OCI-LY7 (cell line): Measurements from ENCODE around the gene APBA3. TPM values are rescaled to one million over a fixed set of nuclear protein-coding genes. Genes with fewer than 3 reads are reported as not detected.

ENCODE experiments used
- Bru-seq: library from RNA; stranded (reverse); fragments of 400-500 nt; gene quantifications from one replicate; lab custom pipeline; 2021; lab: Mats Ljungman, UMichigan
- BruChase-seq, 2 experiments: library from RNA; stranded (reverse); fragments of 400-500 nt; gene quantifications; one replicate each; lab custom pipeline; 2021; lab: Mats Ljungman, UMichigan
- BruUV-seq: library from RNA; stranded (reverse); fragments of 400-500 nt; replicated peaks from 2 replicates; lab custom pipeline; 2021; lab: Mats Ljungman, UMichigan
- CTCF ChIA-PET: fragments of 300-600 bp; sonication (Branson Sonifier 250); formaldehyde crosslinking; loops from one replicate; lab custom pipeline; 2022; ENCODE audit warnings: antibody characterized with exemption; ENCODE audit not compliant: unreplicated experiment; lab: Charles Lee
- POLR2A ChIA-PET: fragments of 300-600 bp; sonication (Branson Sonifier 250); formaldehyde crosslinking; loops from one replicate; lab custom pipeline; 2022; ENCODE audit warnings: antibody characterized with exemption; lab: Charles Lee
- DNase-seq: peaks from one replicate; pipeline ENCODE4 v3.0.0-alpha.2; 2015; ENCODE audit warnings: low spot score
- H2AFZ ChIP-seq: fragments of 200-600 bp; sonication (generic), shearing (Covaris generic); 2 replicates; pipeline ENCODE4 v1.6.1; 2014; ENCODE audit warnings: mild to moderate bottlenecking, antibody characterized with exemption, low read length, moderate library complexity
- H3K27ac ChIP-seq: fragments of 200-600 bp; sonication (generic); 2 replicates; pipeline ENCODE4 v1.5.1; 2014; ENCODE audit warnings: mixed run types, low read depth, mild to moderate bottlenecking, moderate library complexity, low read length, inconsistent platforms; ENCODE audit not compliant: poor library complexity, severe bottlenecking
- H3K36me3 ChIP-seq: fragments of 200-600 bp; sonication (generic); 2 replicates; pipeline ENCODE4 v1.6.1; 2014; ENCODE audit warnings: mild to moderate bottlenecking, antibody characterized with exemption, low read length, moderate library complexity, mixed read lengths; ENCODE audit not compliant: insufficient read depth
- H3K4me1 ChIP-seq: fragments of 200-600 bp; sonication (generic); 2 replicates; pipeline ENCODE4 v1.5.1; 2014; ENCODE audit warnings: mild to moderate bottlenecking, low read length; ENCODE audit not compliant: insufficient read depth, poor library complexity, severe bottlenecking
- H3K4me2 ChIP-seq: fragments of 200-600 bp; sonication (generic); 2 replicates; pipeline ENCODE4 v1.6.1; 2014; ENCODE audit warnings: mild to moderate bottlenecking, low read length
- H3K4me3 ChIP-seq: fragments of 200-600 bp; sonication (generic); 2 replicates; pipeline ENCODE4 v1.5.1; 2014; ENCODE audit warnings: mild to moderate bottlenecking, low read depth, low read length; ENCODE audit not compliant: poor library complexity, severe bottlenecking
- H3K79me2 ChIP-seq: fragments of 200-600 bp; sonication (generic); 2 replicates; pipeline ENCODE4 v1.6.1; 2016; ENCODE audit warnings: low read depth, mild to moderate bottlenecking, low read length, moderate library complexity, mixed read lengths; ENCODE audit not compliant: insufficient read depth
- H3K9me2 ChIP-seq: fragments of 200-600 bp; sonication (generic); 2 replicates; pipeline ENCODE4 v1.6.1; 2016; ENCODE audit warnings: mild to moderate bottlenecking, low read length, mixed read lengths; ENCODE audit not compliant: insufficient read depth
- H3K9me3 ChIP-seq: fragments of 200-600 bp; sonication (generic); 2 replicates; pipeline ENCODE4 v1.6.1; 2014; ENCODE audit warnings: mild to moderate bottlenecking, mixed run types, low read length, mixed read lengths
- H4K20me1 ChIP-seq: fragments of 200-600 bp; sonication (generic); 2 replicates; pipeline ENCODE4 v1.6.1; 2014; ENCODE audit warnings: mild to moderate bottlenecking, antibody characterized with exemption, low read length, moderate library complexity, mixed read lengths; ENCODE audit not compliant: insufficient read depth
- EZH2phosphoT487 ChIP-seq: fragments of 200-600 bp; sonication (generic); IDR thresholded peaks from 2 replicates; pipeline ENCODE4 v1.6.1; 2018; ENCODE audit warnings: low read depth, borderline replicate concordance, mild to moderate bottlenecking, mixed run types, antibody characterized with exemption, low read length, moderate library complexity, mixed read lengths
- intact Hi-C: fragments of 100-400 bp; cut with micrococcal nuclease; formaldehyde crosslinking; loops from one replicate; pipeline ENCODE4 v1.10.0; 2022; ENCODE audit not compliant: unreplicated experiment
- long read RNA-seq: library from polyadenylated mRNA; stranded (forward); transcript quantifications from one replicate; pipeline ENCODE4 v2.0.0, GENCODE V29; 2022
- total RNA-seq, 2 experiments: library from RNA; depleted of rRNA in 1 of 2; stranded (reverse); fragments of >200 nt in 1 of 2; shearing (Covaris generic) in 1 of 2; gene quantifications; 2 replicates each; pipeline ENCODE4 v1.2.3, GENCODE V29; 2014 to 2022
- TF ChIP-seq, protein P1 (sequence below): fragments of 200-600 bp; sonication (generic); conservative IDR thresholded peaks from 2 replicates; pipeline ENCODE4 v1.5.1; 2014; ENCODE audit warnings: mild to moderate bottlenecking, antibody characterized with exemption, low read length, moderate library complexity, mixed read lengths

Gene APBA3, protein sequence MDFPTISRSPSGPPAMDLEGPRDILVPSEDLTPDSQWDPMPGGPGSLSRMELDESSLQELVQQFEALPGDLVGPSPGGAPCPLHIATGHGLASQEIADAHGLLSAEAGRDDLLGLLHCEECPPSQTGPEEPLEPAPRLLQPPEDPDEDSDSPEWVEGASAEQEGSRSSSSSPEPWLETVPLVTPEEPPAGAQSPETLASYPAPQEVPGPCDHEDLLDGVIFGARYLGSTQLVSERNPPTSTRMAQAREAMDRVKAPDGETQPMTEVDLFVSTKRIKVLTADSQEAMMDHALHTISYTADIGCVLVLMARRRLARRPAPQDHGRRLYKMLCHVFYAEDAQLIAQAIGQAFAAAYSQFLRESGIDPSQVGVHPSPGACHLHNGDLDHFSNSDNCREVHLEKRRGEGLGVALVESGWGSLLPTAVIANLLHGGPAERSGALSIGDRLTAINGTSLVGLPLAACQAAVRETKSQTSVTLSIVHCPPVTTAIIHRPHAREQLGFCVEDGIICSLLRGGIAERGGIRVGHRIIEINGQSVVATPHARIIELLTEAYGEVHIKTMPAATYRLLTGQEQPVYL
- 34.7 and 40.4 TPM in 2 replicates for total RNA-seq (2014; rRNA removed; shearing (Covaris generic))
- 25.1 and 28.7 TPM in 2 replicates for total RNA-seq (2022)
- Bru-seq, nascent RNA = percentile 43 among the genes with signal in this experiment
- percentile 59 among the genes with signal in this experiment for BruChase-seq, experiment 1, labeled RNA remaining after a 6-hour chase
- BruChase-seq, experiment 2, labeled RNA remaining after a 2-hour chase = percentile 55 among the genes with signal in this experiment
- long read RNA-seq, transcript APBA3-201 (11 exons, 2,075 nt) = major isoform, 16 of 29 reads
- long read RNA-seq, partial matches to known transcripts = 2 of 29 reads
- long read RNA-seq, other reads (novel, unspliced or antisense) = 8 of 29 reads

DNA sequence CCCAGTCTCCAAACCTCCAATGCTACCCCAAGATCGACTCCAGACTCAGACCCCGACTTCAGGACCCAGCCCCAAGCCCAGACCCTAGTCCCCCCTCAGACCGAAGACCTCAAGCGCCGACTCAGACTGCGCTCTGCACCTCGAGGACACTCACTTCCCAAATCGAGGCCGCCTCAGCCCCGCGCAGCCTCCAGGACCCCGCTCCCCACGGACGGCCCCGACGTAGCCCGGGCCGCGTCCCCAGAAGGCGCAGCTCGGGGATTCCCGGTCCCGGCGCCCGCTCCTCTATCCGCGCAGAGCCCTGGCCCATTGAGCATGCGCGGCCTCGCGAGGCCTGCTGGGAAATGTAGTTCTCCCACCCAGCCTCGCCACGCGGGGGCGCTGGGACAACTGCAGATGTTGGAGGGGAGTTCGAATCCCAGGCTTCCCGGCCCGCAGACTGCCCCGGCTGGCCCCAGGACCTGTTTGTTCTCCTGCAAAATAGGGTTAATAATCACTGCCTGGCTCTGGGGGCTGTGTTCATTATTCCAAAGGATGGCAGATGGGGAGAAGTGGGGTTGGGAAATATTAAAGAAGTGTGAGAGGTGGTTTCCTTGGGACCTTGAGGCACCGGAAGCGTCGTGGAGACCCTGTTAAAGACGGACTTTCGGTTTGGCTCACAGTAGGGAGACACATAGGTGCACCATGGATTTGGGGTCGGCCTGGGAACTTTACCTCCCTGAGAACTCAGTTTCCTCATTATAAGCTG lies at the start of gene APBA3:
Gene APBA3 (minus strand): TSS at position 311 of the 748 bp plus-strand sequence. CDS start 1,428 bp downstream, outside the sequence.
- ChIA-PET POLR2A (interaction anchor here (0.6 to 1.1 kb wide), 2 partner anchors 50 to 1511 kb away, joined by 3 to 5 read pairs; no protein-coding TSS in a partner anchor), CTCF (interaction anchor here (0.6 kb wide), 1 partner anchor 1925 kb away, joined by 3 read pairs; no protein-coding TSS in a partner anchor)
- peaks cover 15% of the 10 kb centered on the region for H3K79me2 ChIP-seq
- DNase-seq = peak; percentile 94
- no TSS peak for BruUV-seq
- peak within 1 kb of the TSS; percentile 77 for H3K4me3 ChIP-seq
- peaks cover 24% of the 10 kb centered on the region for H3K36me3 ChIP-seq
- H3K4me1 ChIP-seq = peaks cover 9% of the 10 kb centered on the region
- intact Hi-C loops = loop anchor here (5.0 kb wide), 2 partner anchors 51 to 134 kb away; partner anchors contain the start of gene CACTIN
- peak within 1 kb of the TSS; percentile 71 for H2AFZ ChIP-seq
- H3K9me2 ChIP-seq = no peaks in the 10 kb centered on the region
- no peaks in the 10 kb centered on the region for H3K9me3 ChIP-seq
- peak within 1 kb of the TSS; percentile 83 for H3K27ac ChIP-seq
- TF ChIP-seq EZH2phosphoT487 = no peak
- TF ChIP-seq, protein P1, sequence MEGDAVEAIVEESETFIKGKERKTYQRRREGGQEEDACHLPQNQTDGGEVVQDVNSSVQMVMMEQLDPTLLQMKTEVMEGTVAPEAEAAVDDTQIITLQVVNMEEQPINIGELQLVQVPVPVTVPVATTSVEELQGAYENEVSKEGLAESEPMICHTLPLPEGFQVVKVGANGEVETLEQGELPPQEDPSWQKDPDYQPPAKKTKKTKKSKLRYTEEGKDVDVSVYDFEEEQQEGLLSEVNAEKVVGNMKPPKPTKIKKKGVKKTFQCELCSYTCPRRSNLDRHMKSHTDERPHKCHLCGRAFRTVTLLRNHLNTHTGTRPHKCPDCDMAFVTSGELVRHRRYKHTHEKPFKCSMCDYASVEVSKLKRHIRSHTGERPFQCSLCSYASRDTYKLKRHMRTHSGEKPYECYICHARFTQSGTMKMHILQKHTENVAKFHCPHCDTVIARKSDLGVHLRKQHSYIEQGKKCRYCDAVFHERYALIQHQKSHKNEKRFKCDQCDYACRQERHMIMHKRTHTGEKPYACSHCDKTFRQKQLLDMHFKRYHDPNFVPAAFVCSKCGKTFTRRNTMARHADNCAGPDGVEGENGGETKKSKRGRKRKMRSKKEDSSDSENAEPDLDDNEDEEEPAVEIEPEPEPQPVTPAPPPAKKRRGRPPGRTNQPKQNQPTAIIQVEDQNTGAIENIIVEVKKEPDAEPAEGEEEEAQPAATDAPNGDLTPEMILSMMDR = peak; percentile 85
- peak within 1 kb of the TSS; percentile 89 for H3K4me2 ChIP-seq
- H4K20me1 ChIP-seq = no peaks in the 10 kb centered on the region

DNA sequence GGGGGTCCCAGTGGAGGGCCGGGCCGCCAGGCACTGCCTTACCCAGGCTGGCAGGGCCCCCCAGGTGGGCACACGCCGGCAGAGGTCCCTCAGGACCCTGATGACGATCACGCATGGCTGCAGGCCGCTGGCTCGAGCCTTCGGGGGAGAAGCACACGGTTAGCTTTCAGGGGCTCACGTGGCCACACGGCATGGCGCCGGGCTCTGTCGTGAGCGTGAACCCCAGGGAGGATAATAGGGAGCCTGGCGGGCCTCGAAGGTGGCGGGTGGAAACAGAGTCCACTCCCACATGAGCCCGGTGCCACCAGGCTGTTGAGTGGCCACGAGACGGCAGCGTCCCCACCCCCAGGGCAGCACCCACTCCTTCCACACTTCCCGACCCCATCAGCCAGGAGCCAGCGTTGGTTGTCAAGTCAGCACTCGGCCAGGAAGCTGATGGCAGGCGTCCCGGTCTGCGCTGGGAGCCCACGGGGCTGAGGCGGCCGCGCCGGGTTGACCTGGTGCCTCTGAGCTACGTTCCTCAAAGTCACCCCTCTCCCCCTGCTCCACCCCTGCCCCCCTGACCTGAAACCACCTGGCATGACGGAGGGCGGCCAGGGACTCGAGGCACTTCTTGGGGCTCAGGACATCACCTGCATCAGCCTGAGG lies 49.3 kb upstream of the APBA3 start:
- Histone ChIP-seq H3K4me3 (no peak overlapping the region), H3K9me3 (no peaks in the 10 kb centered on the region), H3K4me2 (peak overlapping the region; percentile 43), H3K36me3 (no peaks in the 10 kb centered on the region), H3K4me1 (peaks cover 24% of the 10 kb centered on the region), H3K79me2 (no peaks in the 10 kb centered on the region), H2AFZ (no peak overlapping the region), H4K20me1 (no peaks in the 10 kb centered on the region), H3K27ac (no peak overlapping the region), H3K9me2 (no peaks in the 10 kb centered on the region)
- POLR2A ChIA-PET = no interaction called here
- CTCF ChIA-PET = no interaction called here
- no TSS peak for BruUV-seq
- intact Hi-C loops = loop anchor here (5.0 kb wide), 1 partner anchor 49 kb away; the partner anchor contains the start of genes APBA3 and MRPL54
- TF ChIP-seq, protein P1 = no peak
- TF ChIP-seq EZH2phosphoT487 = no peak
- no peak for DNase-seq
